ENCODE data around the gene NOC4L.

The NOC4L gene

DNA sequence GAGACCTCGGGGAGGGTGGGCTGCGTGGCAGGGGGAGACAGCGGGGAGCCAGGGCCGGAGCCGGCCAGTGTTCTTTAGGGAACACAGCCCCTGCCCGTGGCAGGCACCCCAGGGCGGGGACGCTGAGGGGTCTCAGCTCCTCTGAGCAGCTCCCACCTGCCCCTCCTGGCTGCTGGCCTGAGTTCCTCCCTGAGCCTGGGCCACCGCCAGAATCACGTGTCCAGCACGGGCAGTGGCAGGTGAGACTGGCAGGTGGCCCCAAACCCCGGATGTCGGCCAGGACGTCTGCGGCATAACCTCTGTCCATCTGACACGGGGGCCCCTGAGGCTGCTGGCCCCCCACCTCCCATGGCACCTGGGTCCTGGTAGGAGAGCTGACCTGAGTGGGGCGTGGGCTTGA, 25.1 kb downstream of the NOC4L start:
- H3K27me3 ChIP-seq (ENCODE audit: low read length), result no peaks in the 10 kb centered on the region
- no peak overlapping the region for H3K9ac ChIP-seq (ENCODE audit: low read length)
- no peak overlapping the region for H3K4me2 ChIP-seq (ENCODE audit: low read depth, low read length, poor library complexity, severe bottlenecking)
- no peaks in the 10 kb centered on the region for H3K79me2 ChIP-seq (ENCODE audit: insufficient read depth, low read length)
- H3F3A ChIP-seq (ENCODE audit: insufficient read depth), result no peaks in the 10 kb centered on the region
- no peaks in the 10 kb centered on the region for H3K9me2 ChIP-seq (replicated peaks; ENCODE audit: insufficient read depth, low read length)
- H4K20me1 ChIP-seq (ENCODE audit: low read depth, low read length), result no peaks in the 10 kb centered on the region
- no peaks in the 10 kb centered on the region for H3K36me3 ChIP-seq (ENCODE audit: low read length)
- no peaks in the 10 kb centered on the region for H3K9me3 ChIP-seq (ENCODE audit: insufficient read depth, low read length)
- no peak overlapping the region for H3K4me3 ChIP-seq (ENCODE audit: insufficient read depth, low read length, poor library complexity, severe bottlenecking)
- TF ChIP-seq EZH2phosphoT487 (conservative IDR thresholded peaks at IDR 0.05; ENCODE audit: low read length) (no peak), CTCF (IDR thresholded peaks at IDR 0.05; ENCODE audit: insufficient read depth, low read length, poor library complexity, severe bottlenecking) (no peak)
- H3K27ac ChIP-seq (ENCODE audit: low read depth, low read length), result no peak overlapping the region
- H2AFZ ChIP-seq (ENCODE audit: low read depth, low read length, severe bottlenecking), result no peak overlapping the region

GRCh38 chr12:132170094-132170636, 25.9 kb downstream of the NOC4L start:
- Histone ChIP-seq H4K20me1 (ENCODE audit: low read depth, low read length) (no peaks in the 10 kb centered on the region), H3K36me3 (ENCODE audit: low read length) (no peaks in the 10 kb centered on the region), H2AFZ (ENCODE audit: low read depth, low read length, severe bottlenecking) (no peak overlapping the region), H3K79me2 (ENCODE audit: insufficient read depth, low read length) (no peaks in the 10 kb centered on the region), H3K27me3 (ENCODE audit: low read length) (no peaks in the 10 kb centered on the region), H3K9ac (ENCODE audit: low read length) (no peak overlapping the region), H3K9me3 (ENCODE audit: insufficient read depth, low read length) (no peaks in the 10 kb centered on the region), H3K4me2 (ENCODE audit: low read depth, low read length, poor library complexity, severe bottlenecking) (no peak overlapping the region), H3K4me3 (ENCODE audit: insufficient read depth, low read length, poor library complexity, severe bottlenecking) (no peak overlapping the region), H3F3A (ENCODE audit: insufficient read depth) (no peaks in the 10 kb centered on the region), H3K9me2 (replicated peaks; ENCODE audit: insufficient read depth, low read length) (no peaks in the 10 kb centered on the region), H3K27ac (ENCODE audit: low read depth, low read length) (no peak overlapping the region)
- TF ChIP-seq EZH2phosphoT487 (conservative IDR thresholded peaks at IDR 0.05; ENCODE audit: low read length), result no peak
- TF ChIP-seq CTCF (IDR thresholded peaks at IDR 0.05; ENCODE audit: insufficient read depth, low read length, poor library complexity, severe bottlenecking), result no peak

DNA sequence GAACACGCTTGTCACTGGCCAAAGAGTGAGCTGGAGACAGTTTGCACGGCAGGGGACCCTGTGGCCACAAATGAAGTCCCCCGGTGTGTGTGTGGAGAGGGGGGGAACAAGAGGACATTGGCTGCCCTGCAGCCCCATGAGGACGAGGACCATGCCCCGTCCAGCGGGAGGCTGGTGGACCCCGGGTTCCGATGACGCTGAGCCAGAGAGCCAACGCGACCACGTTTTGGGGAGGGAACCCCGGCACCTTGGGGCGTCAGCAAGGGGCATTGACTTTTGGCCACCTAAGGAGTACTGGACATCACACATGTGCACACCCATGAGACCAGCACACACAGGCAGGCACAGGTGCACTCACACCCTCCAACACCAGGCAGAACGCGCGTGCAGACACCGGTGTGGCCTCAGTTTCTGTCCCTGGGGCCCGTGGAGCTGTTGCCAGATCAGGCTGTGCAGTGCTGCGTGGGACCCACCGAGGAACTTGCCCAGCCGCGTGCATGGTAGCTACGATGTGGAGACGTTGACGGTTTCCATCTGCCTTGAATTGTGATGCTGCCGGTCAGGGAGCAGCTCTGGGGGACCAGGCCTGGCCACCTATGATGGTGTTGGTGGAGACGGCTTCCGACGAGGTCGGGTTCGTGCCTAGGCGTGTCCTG, 26.5 kb downstream of the NOC4L start:
- Histone ChIP-seq H3K27me3 (ENCODE audit: low read length) (no peaks in the 10 kb centered on the region), H3K36me3 (ENCODE audit: low read length) (no peaks in the 10 kb centered on the region), H3F3A (ENCODE audit: insufficient read depth) (no peaks in the 10 kb centered on the region), H3K9me3 (ENCODE audit: insufficient read depth, low read length) (no peaks in the 10 kb centered on the region), H3K79me2 (ENCODE audit: insufficient read depth, low read length) (no peaks in the 10 kb centered on the region), H3K4me3 (ENCODE audit: insufficient read depth, low read length, poor library complexity, severe bottlenecking) (no peak overlapping the region), H3K27ac (ENCODE audit: low read depth, low read length) (no peak overlapping the region), H3K9me2 (replicated peaks; ENCODE audit: insufficient read depth, low read length) (no peaks in the 10 kb centered on the region), H2AFZ (ENCODE audit: low read depth, low read length, severe bottlenecking) (no peak overlapping the region), H3K4me2 (ENCODE audit: low read depth, low read length, poor library complexity, severe bottlenecking) (no peak overlapping the region), H4K20me1 (ENCODE audit: low read depth, low read length) (no peaks in the 10 kb centered on the region), H3K9ac (ENCODE audit: low read length) (no peak overlapping the region)
- TF ChIP-seq EZH2phosphoT487 (conservative IDR thresholded peaks at IDR 0.05; ENCODE audit: low read length) (no peak), CTCF (IDR thresholded peaks at IDR 0.05; ENCODE audit: insufficient read depth, low read length, poor library complexity, severe bottlenecking) (no peak)

Data from SU-DHL-6 (cell line).